Neural cell (in vitro differentiated cells): Measurements from ENCODE around the gene ZNF41.

Experiments
- CTCF ChIP-seq: fragments of 450-650 bp; IDR thresholded peaks from 2 replicates; pipeline ENCODE4 v1.5.1; 2014; ENCODE audit warnings: antibody characterized with exemption, mild to moderate bottlenecking, moderate library complexity; ENCODE audit not compliant: poor library complexity, severe bottlenecking
- EP300 ChIP-seq: fragments of 450-650 bp; conservative IDR thresholded peaks from 2 replicates; pipeline ENCODE4 v1.6.1; 2014; ENCODE audit warnings: antibody characterized with exemption, mild to moderate bottlenecking, moderate library complexity; ENCODE audit not compliant: poor library complexity, severe bottlenecking
- EZH2 ChIP-seq: fragments of 200-600, 300-800 bp; shearing (Covaris generic), sonication (generic); IDR thresholded peaks from 2 replicates; pipeline ENCODE4 v1.6.1; 2014; ENCODE audit warnings: antibody characterized with exemption, low read length, borderline replicate concordance, mild to moderate bottlenecking; ENCODE audit not compliant: insufficient read depth, poor library complexity, severe bottlenecking
- MXI1 ChIP-seq: fragments of 450-650 bp; conservative IDR thresholded peaks from 2 replicates; pipeline ENCODE4 v1.6.1; 2014; ENCODE audit warnings: antibody characterized with exemption, mild to moderate bottlenecking; ENCODE audit not compliant: poor library complexity, severe bottlenecking
- POLR2AphosphoS5 ChIP-seq: IDR thresholded peaks from 2 replicates; pipeline ENCODE4 v1.6.1; 2012
- RAD21 ChIP-seq: fragments of 450-650 bp; conservative IDR thresholded peaks from 2 replicates; pipeline ENCODE4 v1.6.1; 2014; ENCODE audit warnings: antibody characterized with exemption, mild to moderate bottlenecking, moderate library complexity
- REST ChIP-seq: IDR thresholded peaks from 2 replicates; pipeline ENCODE4 v1.6.1; 2012; ENCODE audit warnings: borderline replicate concordance
- TAF1 ChIP-seq: IDR thresholded peaks from 2 replicates; pipeline ENCODE4 v1.6.1; 2012; ENCODE audit warnings: low read depth

- no peak for TF ChIP-seq EZH2
- TF ChIP-seq CTCF = no peak
- no peak for TF ChIP-seq POLR2AphosphoS5
- TF ChIP-seq EP300 = no peak
- no peak for TF ChIP-seq MXI1
- TF ChIP-seq REST = no peak
- no peak for TF ChIP-seq RAD21
- no peak for TF ChIP-seq TAF1
These were observed 31.7 kb upstream of the ZNF41 start for GRCh38 chrX:47514533-47515235.
